Coronary artery (tissue), 2 donors: ENCODE measurements around the gene ELMO3.

Experiments
- DNase-seq: peaks from one replicate; pipeline ENCODE4 v3.0.0-alpha.2; 2017; ENCODE audit warnings: low spot score
- H3K27ac ChIP-seq, 2 donors: fragments of 200-600 bp; sonication (generic); one replicate each; pipeline ENCODE4 v1.5.1; 2016 to 2019
- H3K4me3 ChIP-seq: fragments of 200-600 bp; sonication (generic); 2 replicates; pipeline ENCODE4 v1.5.1; 2016; ENCODE audit warnings: mild to moderate bottlenecking, moderate library complexity
- TF ChIP-seq, protein P1 (sequence below): fragments of 200-600 bp; sonication (generic); IDR thresholded peaks from one replicate; pipeline ENCODE4 v1.5.1; 2019; ENCODE audit warnings: antibody characterized with exemption

The ELMO3 gene

DNA sequence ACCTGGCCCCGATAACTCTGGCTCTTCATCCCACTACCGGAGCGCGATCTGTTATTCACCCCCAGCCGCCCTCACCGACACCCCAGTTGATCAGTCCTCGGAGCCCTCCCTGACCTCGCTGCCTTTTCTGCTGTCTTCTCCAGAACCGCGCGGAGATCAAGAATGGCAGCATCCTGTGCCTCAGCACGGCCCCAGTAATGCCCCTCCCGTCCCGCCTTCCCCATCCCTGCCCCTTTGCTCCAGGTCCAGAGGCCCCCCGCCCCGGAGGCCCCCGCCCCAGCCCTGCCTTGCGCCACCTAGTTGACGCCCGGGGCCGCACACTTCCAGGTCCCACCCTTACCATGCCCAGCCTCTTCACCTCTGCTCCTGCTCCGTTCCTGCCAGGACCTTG, 872 bp downstream of the ELMO3 start:
- TF ChIP-seq, protein P1, sequence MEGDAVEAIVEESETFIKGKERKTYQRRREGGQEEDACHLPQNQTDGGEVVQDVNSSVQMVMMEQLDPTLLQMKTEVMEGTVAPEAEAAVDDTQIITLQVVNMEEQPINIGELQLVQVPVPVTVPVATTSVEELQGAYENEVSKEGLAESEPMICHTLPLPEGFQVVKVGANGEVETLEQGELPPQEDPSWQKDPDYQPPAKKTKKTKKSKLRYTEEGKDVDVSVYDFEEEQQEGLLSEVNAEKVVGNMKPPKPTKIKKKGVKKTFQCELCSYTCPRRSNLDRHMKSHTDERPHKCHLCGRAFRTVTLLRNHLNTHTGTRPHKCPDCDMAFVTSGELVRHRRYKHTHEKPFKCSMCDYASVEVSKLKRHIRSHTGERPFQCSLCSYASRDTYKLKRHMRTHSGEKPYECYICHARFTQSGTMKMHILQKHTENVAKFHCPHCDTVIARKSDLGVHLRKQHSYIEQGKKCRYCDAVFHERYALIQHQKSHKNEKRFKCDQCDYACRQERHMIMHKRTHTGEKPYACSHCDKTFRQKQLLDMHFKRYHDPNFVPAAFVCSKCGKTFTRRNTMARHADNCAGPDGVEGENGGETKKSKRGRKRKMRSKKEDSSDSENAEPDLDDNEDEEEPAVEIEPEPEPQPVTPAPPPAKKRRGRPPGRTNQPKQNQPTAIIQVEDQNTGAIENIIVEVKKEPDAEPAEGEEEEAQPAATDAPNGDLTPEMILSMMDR: no peak
- Histone ChIP-seq H3K4me3 (no peak overlapping the region), H3K27ac (no peak overlapping the region)
- no peak for DNase-seq

DNA sequence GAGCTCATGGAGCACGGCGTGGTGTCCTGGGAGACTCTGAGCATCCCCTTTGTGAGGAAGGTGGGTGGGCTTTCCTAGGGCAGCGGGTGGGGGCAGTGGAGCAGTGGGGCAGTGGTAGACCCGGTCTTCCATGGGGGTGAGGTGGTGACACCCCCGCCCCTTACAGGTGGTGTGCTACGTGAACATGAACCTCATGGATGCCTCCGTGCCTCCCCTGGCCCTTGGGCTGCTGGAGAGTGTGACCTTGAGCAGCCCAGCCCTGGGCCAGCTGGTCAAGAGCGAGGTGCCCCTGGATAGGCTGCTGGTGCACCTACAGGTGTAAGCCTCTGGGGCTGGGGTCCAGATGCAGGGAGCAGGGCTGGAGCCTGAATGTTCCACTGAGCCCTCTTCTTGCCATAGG, 1.6 kb downstream of the ELMO3 start:
- no peak overlapping the region for H3K4me3 ChIP-seq
- DNase-seq: no peak
- no peak overlapping the region for H3K27ac ChIP-seq

DNA sequence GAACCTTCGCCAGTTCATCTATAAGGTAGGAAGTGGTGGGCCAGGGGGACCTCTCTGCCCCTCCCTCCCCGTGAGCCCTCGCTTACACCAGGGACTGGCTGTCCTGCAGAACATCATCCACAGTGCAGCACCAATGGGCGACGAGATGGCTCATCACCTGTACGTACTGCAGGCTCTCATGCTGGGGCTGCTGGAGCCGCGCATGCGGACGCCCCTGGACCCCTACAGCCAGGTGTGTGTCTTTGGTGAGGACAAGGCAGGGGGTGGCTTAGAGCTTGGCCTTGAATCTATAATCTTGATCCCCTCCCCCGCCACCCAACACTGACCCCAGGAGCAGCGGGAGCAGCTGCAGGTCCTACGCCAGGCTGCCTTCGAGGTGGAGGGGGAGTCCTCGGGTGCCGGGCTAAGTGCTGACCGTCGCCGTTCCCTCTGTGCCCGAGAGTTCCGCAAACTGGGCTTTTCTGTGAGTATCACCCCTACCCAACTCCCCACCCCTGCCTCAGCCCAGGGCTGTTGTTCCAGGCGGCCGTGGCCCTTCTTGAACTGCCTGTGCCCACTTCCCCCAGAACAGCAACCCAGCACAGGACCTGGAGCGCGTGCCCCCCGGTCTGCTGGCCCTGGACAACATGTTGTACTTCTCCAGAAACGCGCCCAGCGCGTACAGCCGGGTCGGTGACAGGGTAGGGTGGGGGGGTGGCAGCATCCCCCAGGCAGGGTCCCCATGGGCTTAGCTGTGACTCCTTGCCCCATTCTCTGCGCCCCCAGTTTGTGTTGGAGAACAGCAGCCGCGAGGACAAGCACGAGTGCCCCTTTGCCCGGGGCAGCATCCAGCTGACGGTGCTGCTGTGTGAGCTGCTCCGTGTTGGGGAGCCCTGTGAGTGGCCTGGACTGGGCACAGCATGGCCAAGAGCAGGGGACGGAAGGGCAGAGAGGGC, 2.7 kb downstream of the ELMO3 start:
- TF ChIP-seq, protein P1: no peak
- no peak for DNase-seq
- H3K27ac ChIP-seq: no peak overlapping the region
- H3K4me3 ChIP-seq: no peak overlapping the region

More for the DNA sequence above, 1.6 kb downstream of the ELMO3 start:
- TF ChIP-seq, protein P1: no peak

DNA sequence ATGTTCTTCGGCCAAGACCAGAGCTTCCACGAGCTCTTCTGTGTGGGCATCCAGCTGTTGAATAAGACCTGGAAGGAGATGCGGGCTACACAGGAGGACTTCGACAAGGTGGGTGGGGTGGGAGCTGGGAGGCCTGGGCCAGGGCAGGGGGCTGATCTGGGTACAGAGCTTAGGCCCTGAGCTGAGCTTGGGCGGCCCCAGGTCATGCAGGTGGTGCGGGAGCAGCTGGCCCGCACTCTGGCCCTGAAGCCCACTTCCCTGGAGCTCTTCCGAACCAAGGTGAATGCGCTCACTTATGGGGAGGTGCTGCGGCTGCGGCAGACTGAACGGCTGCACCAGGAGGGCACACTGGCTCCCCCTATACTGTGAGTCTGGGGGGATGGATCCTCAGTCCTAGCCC, 3.5 kb downstream of the ELMO3 start:
- Histone ChIP-seq H3K27ac (no peak overlapping the region), H3K4me3 (no peak overlapping the region)
- no peak for DNase-seq
- TF ChIP-seq, protein P1: no peak

DNA sequence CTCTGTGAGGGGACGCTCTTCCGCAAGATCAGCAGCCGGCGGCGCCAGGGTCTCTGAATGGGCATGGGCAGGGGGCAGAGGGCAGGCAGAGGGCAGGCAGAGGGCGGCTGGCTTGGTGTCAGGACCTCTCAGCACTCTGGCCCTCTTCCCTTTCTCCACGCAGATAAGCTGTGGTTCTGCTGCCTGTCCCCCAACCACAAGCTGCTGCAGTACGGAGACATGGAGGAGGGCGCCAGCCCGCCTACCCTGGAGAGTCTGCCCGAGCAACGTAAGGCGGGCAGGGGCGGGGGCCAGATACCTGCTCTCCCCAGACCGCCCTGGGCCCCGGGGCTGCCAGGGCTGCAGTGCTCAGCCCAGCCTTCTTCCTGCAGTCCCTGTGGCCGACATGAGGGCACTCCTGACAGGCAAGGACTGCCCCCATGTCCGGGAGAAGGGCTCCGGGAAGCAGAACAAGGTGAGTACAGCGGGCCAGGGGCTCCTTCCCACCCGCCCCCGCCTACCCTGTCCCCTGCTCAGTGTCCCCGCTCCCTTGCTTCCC, 4.1 kb downstream of the ELMO3 start:
- DNase-seq: no peak
- TF ChIP-seq, protein P1: no peak
- Histone ChIP-seq H3K4me3 (no peak overlapping the region), H3K27ac (no peak overlapping the region)

DNA sequence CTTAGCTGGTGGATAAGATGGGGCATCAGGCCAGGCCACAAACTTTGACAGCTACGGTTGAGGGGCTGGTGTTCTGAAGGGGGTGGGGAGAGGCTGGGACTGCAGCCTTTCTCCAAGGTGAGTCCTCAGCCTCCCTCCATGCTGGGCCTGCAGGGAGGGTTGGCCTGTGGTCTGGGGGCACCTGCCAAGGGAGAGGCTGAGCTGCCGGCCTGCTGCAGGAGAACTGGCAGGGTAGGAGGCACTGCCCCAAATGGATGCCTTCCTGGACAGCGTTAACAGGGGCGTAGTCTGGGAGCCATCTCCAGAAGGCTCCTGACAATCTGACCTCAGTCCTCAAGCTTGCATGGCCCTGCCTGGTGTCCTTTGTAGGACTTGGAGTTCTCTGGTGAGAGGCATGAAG, 5.1 kb downstream of the ELMO3 start:
- TF ChIP-seq, protein P1: no peak
- H3K4me3 ChIP-seq: no peak overlapping the region
- H3K27ac ChIP-seq: no peak overlapping the region
- DNase-seq: no peak
